H9 (cell line): ENCODE results near the gene RPL38. TPM values are rescaled to one million over a fixed set of nuclear protein-coding genes. Genes with fewer than 3 reads are reported as not detected.

Experiments
- DNase-seq: peaks from one replicate; pipeline ENCODE4 v3.0.0-alpha.2; 2017
- H2AFZ ChIP-seq: one replicate; pipeline ENCODE4 v1.6.1; 2013; ENCODE audit warnings: mild to moderate bottlenecking, low read length, control low read depth, moderate library complexity
- H2AK5ac ChIP-seq: 2 replicates; pipeline ENCODE4 v1.6.1; 2013; ENCODE audit warnings: low read length, control low read depth, mixed read lengths; ENCODE audit not compliant: insufficient read length
- H2BK120ac ChIP-seq: one replicate; pipeline ENCODE4 v1.6.1; 2013; ENCODE audit warnings: low read depth, mild to moderate bottlenecking, low read length, control low read depth, inconsistent platforms; ENCODE audit not compliant: poor library complexity, severe bottlenecking
- H2BK12ac ChIP-seq: 2 replicates; pipeline ENCODE4 v1.6.1; 2013; ENCODE audit warnings: low read length, control low read depth, mixed read lengths, low read depth; ENCODE audit not compliant: insufficient read length
- H2BK15ac ChIP-seq: 2 replicates; pipeline ENCODE4 v1.6.1; 2013; ENCODE audit warnings: low read depth, low read length, control low read depth
- H2BK20ac ChIP-seq: one replicate; pipeline ENCODE4 v1.6.1; 2013; ENCODE audit warnings: low read depth, mild to moderate bottlenecking, low read length, control low read depth, inconsistent platforms; ENCODE audit not compliant: poor library complexity, severe bottlenecking
- H2BK5ac ChIP-seq: 2 replicates; pipeline ENCODE4 v1.6.1; 2013; ENCODE audit warnings: low read length, control low read depth, mixed read lengths; ENCODE audit not compliant: insufficient read length
- H3K14ac ChIP-seq: 2 replicates; pipeline ENCODE4 v1.6.1; 2013; ENCODE audit warnings: low read length, control low read depth; ENCODE audit not compliant: insufficient read depth
- H3K18ac ChIP-seq: 2 replicates; pipeline ENCODE4 v1.6.1; 2013; ENCODE audit warnings: low read depth, mild to moderate bottlenecking, mixed read lengths, low read length, control low read depth; ENCODE audit not compliant: insufficient read length
- H3K23ac ChIP-seq: 2 replicates; pipeline ENCODE4 v1.6.1; 2013; ENCODE audit warnings: low read length, control low read depth, mixed read lengths, low read depth; ENCODE audit not compliant: insufficient read length
- H3K23me2 ChIP-seq: 2 replicates; pipeline ENCODE4 v1.6.1; 2013; ENCODE audit warnings: low read depth, mild to moderate bottlenecking, mixed read lengths, low read length, control low read depth; ENCODE audit not compliant: insufficient read length, poor library complexity, severe bottlenecking
- H3K27ac ChIP-seq: 2 replicates; pipeline ENCODE4 v1.5.1; 2013; ENCODE audit warnings: low read length, control low read depth, mixed read lengths, low read depth; ENCODE audit not compliant: insufficient read length
- H3K27me3 ChIP-seq: 2 replicates; pipeline ENCODE4 v1.6.1; 2013; ENCODE audit warnings: low read length, control low read depth, inconsistent platforms; ENCODE audit not compliant: insufficient read depth
- H3K4ac ChIP-seq: 2 replicates; pipeline ENCODE4 v1.6.1; 2013; ENCODE audit warnings: low read depth, mild to moderate bottlenecking, control low read depth, inconsistent platforms, low read length, moderate library complexity
- H3K4me1 ChIP-seq: 2 replicates; pipeline ENCODE4 v1.6.1; 2013; ENCODE audit warnings: low read length, control low read depth, inconsistent platforms; ENCODE audit not compliant: insufficient read depth
- H3K4me2 ChIP-seq: 2 replicates; pipeline ENCODE4 v1.6.1; 2013; ENCODE audit warnings: low read length, control low read depth, mixed read lengths; ENCODE audit not compliant: insufficient read length, insufficient read depth
- H3K56ac ChIP-seq: 2 replicates; pipeline ENCODE4 v1.6.1; 2013; ENCODE audit warnings: low read depth, mild to moderate bottlenecking, mixed read lengths, low read length, control low read depth; ENCODE audit not compliant: insufficient read length
- H3K79me1 ChIP-seq: 2 replicates; pipeline ENCODE4 v1.6.1; 2013; ENCODE audit warnings: low read depth, mild to moderate bottlenecking, moderate library complexity, low read length, control low read depth, inconsistent platforms; ENCODE audit not compliant: insufficient read depth, poor library complexity, severe bottlenecking
- H3K79me2 ChIP-seq: 2 replicates; pipeline ENCODE4 v1.6.1; 2013; ENCODE audit warnings: low read length, control low read depth, inconsistent platforms; ENCODE audit not compliant: insufficient read depth
- H3K9ac ChIP-seq: 2 replicates; pipeline ENCODE4 v1.6.1; 2013; ENCODE audit warnings: low read length, control low read depth, mixed read lengths; ENCODE audit not compliant: insufficient read length; ENCODE audit errors: extremely low read depth
- H3K9me3 ChIP-seq: one replicate; pipeline ENCODE4 v1.6.1; 2013; ENCODE audit warnings: low read depth, low read length, inconsistent platforms; ENCODE audit not compliant: control insufficient read depth
- H3T11ph ChIP-seq: one replicate; pipeline ENCODE4 v1.6.1; 2013; ENCODE audit warnings: mild to moderate bottlenecking, low read length, control low read depth, inconsistent platforms
- H4K20me1 ChIP-seq: one replicate; pipeline ENCODE4 v1.6.1; 2013; ENCODE audit not compliant: control insufficient read depth, insufficient read length, insufficient read depth
- H4K5ac ChIP-seq: 2 replicates; pipeline ENCODE4 v1.6.1; 2013; ENCODE audit warnings: low read depth, mild to moderate bottlenecking, mixed read lengths, low read length, control low read depth; ENCODE audit not compliant: insufficient read length
- H4K8ac ChIP-seq: replicated peaks from 2 replicates; pipeline ENCODE4 v1.6.1; 2013; ENCODE audit warnings: low read length, control low read depth, mixed read lengths, low read depth; ENCODE audit not compliant: insufficient read length
- H4K91ac ChIP-seq: 2 replicates; pipeline ENCODE4 v1.6.1; 2013; ENCODE audit warnings: low read depth, mild to moderate bottlenecking, moderate library complexity, mixed read lengths, low read length, control low read depth; ENCODE audit not compliant: insufficient read length
- H3K27ac Mint-ChIP-seq, 3 experiments: 2 replicates in 2 of 3; 3 replicates in 1 of 3; pipeline ENCODE4 v1.8.0; 2020 to 2021; ENCODE audit warnings: mixed read lengths in 3 of 3, mild to moderate bottlenecking in 1 of 3, moderate library complexity in 1 of 3
- H3K27me3 Mint-ChIP-seq: 2 replicates; pipeline ENCODE4 v1.8.0; 2021; ENCODE audit warnings: low read depth, mild to moderate bottlenecking, moderate library complexity, mixed read lengths
- H3K36me3 Mint-ChIP-seq, 3 experiments: 2 replicates in 2 of 3; 3 replicates in 1 of 3; pipeline ENCODE4 v1.8.0; 2020 to 2021; ENCODE audit warnings: low read depth in 3 of 3, mixed read lengths in 3 of 3; ENCODE audit not compliant: insufficient read depth in 1 of 3
- H3K4me1 Mint-ChIP-seq, 2 experiments: 2 replicates each; pipeline ENCODE4 v1.8.0; 2020; ENCODE audit warnings: mixed read lengths in 2 of 2
- H3K4me3 Mint-ChIP-seq, 2 experiments: 2 replicates in 1 of 2; 3 replicates in 1 of 2; pipeline ENCODE4 v1.8.0; 2020 to 2021; ENCODE audit warnings: mild to moderate bottlenecking in 2 of 2, mixed read lengths in 2 of 2, moderate library complexity in 1 of 2
- H3K9me3 Mint-ChIP-seq, 2 experiments: 2 replicates in 1 of 2; 3 replicates in 1 of 2; pipeline ENCODE4 v1.8.0; 2020; ENCODE audit warnings: mild to moderate bottlenecking in 2 of 2, mixed read lengths in 2 of 2, moderate library complexity in 1 of 2
- WGBS: extraction: QIAGEN DNeasy Blood & Tissue Kit; methylation state at CpG from one replicate; pipeline ENCODE4 v1.1.7; 2013; ENCODE audit warnings: missing lambda C conversion rate, low lambda C conversion rate, mixed read lengths; ENCODE audit not compliant: insufficient read length; ENCODE audit errors: extremely low coverage; 5-methylcytosine and 5-hydroxymethylcytosine counted together
- total RNA-seq: library from RNA; stranded (reverse); gene quantifications from 2 replicates; pipeline ENCODE4 v1.2.1, GENCODE V29; 2021
- TF ChIP-seq, protein P1 (sequence below): fragments of 200-600 bp; sonication (generic); conservative IDR thresholded peaks from 3 replicates; pipeline ENCODE4 v1.8.0; 2021; ENCODE audit warnings: antibody characterized with exemption, mild to moderate bottlenecking

The RPL38 gene
- total RNA-seq, 1 experiment from 2014 or later = 1,358 TPM

- Histone ChIP-seq H3K27me3 (no peaks in the 10 kb centered on the region), H2BK15ac (no peak overlapping the region), H3K79me1 (no peaks in the 10 kb centered on the region), H3K27ac (no peak overlapping the region), H3K4ac (no peak overlapping the region), H4K91ac (no peak overlapping the region), H2BK5ac (no peak overlapping the region), H3T11ph (no peak overlapping the region), H4K5ac (no peak overlapping the region), H3K14ac (no peak overlapping the region), H3K4me2 (no peak overlapping the region), H3K9ac (no peak overlapping the region), H3K9me3 (no peaks in the 10 kb centered on the region), H2AFZ (no peak overlapping the region), H3K23me2 (no peaks in the 10 kb centered on the region), H2BK120ac (no peak overlapping the region), H3K18ac (no peak overlapping the region), H2AK5ac (no peak overlapping the region), H3K23ac (no peak overlapping the region), H3K79me2 (no peaks in the 10 kb centered on the region), H2BK20ac (no peak overlapping the region), H4K20me1 (no peaks in the 10 kb centered on the region), H3K56ac (no peak overlapping the region), H3K4me1 (no peaks in the 10 kb centered on the region), H2BK12ac (no peak overlapping the region), H4K8ac (no peak overlapping the region)
- Mint-ChIP-seq H3K27me3 (peaks cover 3% of the 10 kb centered on the region), H3K4me1 (peaks cover 19 to 53% of the 10 kb centered on the region in 2 experiments), H3K36me3 (no peaks in the 10 kb centered on the region; a peak in 1 of 7 replicates), H3K27ac (no peak overlapping the region), H3K9me3 (no peaks in the 10 kb centered on the region), H3K4me3 (no peak overlapping the region)
- DNase-seq = no peak
- TF ChIP-seq, protein P1, sequence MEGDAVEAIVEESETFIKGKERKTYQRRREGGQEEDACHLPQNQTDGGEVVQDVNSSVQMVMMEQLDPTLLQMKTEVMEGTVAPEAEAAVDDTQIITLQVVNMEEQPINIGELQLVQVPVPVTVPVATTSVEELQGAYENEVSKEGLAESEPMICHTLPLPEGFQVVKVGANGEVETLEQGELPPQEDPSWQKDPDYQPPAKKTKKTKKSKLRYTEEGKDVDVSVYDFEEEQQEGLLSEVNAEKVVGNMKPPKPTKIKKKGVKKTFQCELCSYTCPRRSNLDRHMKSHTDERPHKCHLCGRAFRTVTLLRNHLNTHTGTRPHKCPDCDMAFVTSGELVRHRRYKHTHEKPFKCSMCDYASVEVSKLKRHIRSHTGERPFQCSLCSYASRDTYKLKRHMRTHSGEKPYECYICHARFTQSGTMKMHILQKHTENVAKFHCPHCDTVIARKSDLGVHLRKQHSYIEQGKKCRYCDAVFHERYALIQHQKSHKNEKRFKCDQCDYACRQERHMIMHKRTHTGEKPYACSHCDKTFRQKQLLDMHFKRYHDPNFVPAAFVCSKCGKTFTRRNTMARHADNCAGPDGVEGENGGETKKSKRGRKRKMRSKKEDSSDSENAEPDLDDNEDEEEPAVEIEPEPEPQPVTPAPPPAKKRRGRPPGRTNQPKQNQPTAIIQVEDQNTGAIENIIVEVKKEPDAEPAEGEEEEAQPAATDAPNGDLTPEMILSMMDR = no peak
- no CpG with 5 or more reads among the region's 8 CpGs for WGBS
Observed at GRCh38 chr17:74235911-74236371, 32.5 kb downstream of the RPL38 start.
